Measurements from ENCODE around the gene SNRPA. TPM values are rescaled to one million over a fixed set of nuclear protein-coding genes. Genes with fewer than 3 reads are reported as not detected.

SNRPA gene
- total RNA-seq, 1 donor from 2014 or later, result 72.7 TPM

DNA sequence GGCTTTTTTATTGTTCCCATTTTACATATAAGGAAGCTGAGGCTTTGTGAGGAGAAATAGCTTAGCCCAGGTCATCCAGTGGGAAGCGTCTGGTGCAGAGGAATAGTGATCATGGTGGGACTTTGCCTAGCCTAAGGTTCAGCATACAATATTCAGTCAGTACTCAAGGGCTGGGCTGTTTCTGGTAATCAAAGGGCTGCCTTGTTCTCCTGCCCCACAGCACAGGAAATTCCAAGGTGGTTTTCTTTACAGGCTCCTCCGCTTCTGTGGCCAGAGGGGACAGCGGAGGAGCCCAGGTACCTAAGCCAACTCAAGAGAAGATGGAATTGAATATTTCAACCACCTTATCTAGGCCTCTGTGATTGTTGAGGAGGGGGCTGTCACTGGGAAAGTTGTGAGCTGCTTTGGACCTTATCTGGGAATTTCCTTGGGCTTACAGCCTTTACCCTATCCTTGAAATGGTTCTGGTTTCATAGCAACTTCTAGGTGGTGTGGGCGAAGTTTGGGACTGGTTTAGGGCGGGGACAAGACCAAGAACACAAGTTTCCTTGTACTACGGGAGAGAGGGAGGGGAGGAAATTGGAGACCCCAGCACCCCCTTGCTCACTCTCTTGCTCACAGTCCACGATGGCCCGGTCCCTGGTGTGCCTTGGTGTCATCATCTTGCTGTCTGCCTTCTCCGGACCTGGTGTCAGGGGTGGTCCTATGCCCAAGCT is 24.1 kb downstream of the SNRPA start, which contains the start of gene MIA:
TSS of gene MIA (plus strand) at position 606 of the 716 bp plus-strand sequence. CDS start at position 628, 22 bp downstream.
- H3K9me3 ChIP-seq, result no peaks in the 10 kb centered on the region
- no peaks in the 10 kb centered on the region for H3K27me3 ChIP-seq
- intact Hi-C loops (cut with DNase I), result no loop called here
- H3K4me3 ChIP-seq, result no peak within 1 kb of the TSS
- no peak for DNase-seq (ENCODE audit: extremely low spot score in 2 of 2)
- H3K4me1 ChIP-seq, result peaks cover 15% of the 10 kb centered on the region
- TF ChIP-seq POLR2A (IDR thresholded peaks at IDR 0.05), result no peak
- TF ChIP-seq POLR2AphosphoS5 (IDR thresholded peaks at IDR 0.05; ENCODE audit: insufficient read depth in 1 of 2, low read depth in 1 of 2), result no peak
- TF ChIP-seq, protein P1, sequence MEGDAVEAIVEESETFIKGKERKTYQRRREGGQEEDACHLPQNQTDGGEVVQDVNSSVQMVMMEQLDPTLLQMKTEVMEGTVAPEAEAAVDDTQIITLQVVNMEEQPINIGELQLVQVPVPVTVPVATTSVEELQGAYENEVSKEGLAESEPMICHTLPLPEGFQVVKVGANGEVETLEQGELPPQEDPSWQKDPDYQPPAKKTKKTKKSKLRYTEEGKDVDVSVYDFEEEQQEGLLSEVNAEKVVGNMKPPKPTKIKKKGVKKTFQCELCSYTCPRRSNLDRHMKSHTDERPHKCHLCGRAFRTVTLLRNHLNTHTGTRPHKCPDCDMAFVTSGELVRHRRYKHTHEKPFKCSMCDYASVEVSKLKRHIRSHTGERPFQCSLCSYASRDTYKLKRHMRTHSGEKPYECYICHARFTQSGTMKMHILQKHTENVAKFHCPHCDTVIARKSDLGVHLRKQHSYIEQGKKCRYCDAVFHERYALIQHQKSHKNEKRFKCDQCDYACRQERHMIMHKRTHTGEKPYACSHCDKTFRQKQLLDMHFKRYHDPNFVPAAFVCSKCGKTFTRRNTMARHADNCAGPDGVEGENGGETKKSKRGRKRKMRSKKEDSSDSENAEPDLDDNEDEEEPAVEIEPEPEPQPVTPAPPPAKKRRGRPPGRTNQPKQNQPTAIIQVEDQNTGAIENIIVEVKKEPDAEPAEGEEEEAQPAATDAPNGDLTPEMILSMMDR (IDR thresholded peaks at IDR 0.05), result no peak
- H3K36me3 ChIP-seq, result no peaks in the 10 kb centered on the region
- peak within 1 kb of the TSS; percentile 88 for H3K27ac ChIP-seq

DNA sequence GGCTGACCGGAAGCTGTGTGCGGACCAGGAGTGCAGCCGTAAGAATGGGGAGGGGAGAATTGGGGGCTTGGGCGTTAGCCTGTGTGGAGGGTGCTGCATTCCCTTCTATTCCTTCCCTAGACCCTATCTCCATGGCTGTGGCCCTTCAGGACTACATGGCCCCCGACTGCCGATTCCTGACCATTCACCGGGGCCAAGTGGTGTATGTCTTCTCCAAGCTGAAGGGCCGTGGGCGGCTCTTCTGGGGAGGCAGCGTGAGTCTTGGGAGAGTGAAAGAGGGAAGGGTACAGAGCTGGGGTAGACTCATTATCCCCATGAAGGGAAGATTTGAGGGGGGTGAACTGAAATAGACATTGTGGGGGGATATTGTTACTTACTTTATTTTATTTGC is 24.6 kb downstream of the SNRPA start:
- no peak for DNase-seq (ENCODE audit: extremely low spot score in 2 of 2)
- TF ChIP-seq, protein P1 (IDR thresholded peaks at IDR 0.05), result no peak
- TF ChIP-seq POLR2A (IDR thresholded peaks at IDR 0.05), result no peak
- H3K9me3 ChIP-seq, result no peaks in the 10 kb centered on the region
- H3K4me3 ChIP-seq, result no peak overlapping the region
- H3K36me3 ChIP-seq, result no peaks in the 10 kb centered on the region
- intact Hi-C loops (cut with DNase I), result no loop called here
- no peak overlapping the region for H3K27ac ChIP-seq
- H3K27me3 ChIP-seq, result no peaks in the 10 kb centered on the region
- H3K4me1 ChIP-seq, result peaks cover 15% of the 10 kb centered on the region

DNA sequence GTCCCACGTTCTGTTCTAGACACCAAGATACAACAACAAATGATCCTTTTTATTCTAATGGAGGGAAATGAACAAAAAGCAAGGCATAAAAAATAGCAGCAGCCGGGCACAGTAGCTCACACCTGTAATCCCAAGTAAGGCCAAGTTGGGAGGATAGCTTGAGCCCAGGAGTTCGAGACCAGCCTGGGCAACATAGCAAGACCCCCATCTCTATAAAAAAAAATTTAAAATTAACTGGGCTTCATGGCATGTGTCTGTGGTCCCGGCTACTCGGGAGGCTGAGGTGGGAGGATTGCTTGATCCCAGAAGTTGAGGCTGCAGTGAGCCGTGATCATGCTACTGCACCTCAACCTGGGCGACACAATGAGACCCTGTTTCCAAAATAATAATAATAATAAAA is 25.4 kb downstream of the SNRPA start:
- Histone ChIP-seq H3K27ac (peak overlapping the region; percentile 88), H3K36me3 (no peaks in the 10 kb centered on the region), H3K27me3 (no peaks in the 10 kb centered on the region), H3K4me1 (peaks cover 15% of the 10 kb centered on the region), H3K9me3 (no peaks in the 10 kb centered on the region), H3K4me3 (no peak overlapping the region)
- intact Hi-C loops (cut with DNase I), result no loop called here
- DNase-seq (ENCODE audit: extremely low spot score in 2 of 2), result no peak
- TF ChIP-seq, protein P1 (IDR thresholded peaks at IDR 0.05), result no peak
- no peak for TF ChIP-seq POLR2AphosphoS5 (IDR thresholded peaks at IDR 0.05; ENCODE audit: insufficient read depth in 1 of 2, low read depth in 1 of 2)
- TF ChIP-seq POLR2A (IDR thresholded peaks at IDR 0.05), result no peak

DNA sequence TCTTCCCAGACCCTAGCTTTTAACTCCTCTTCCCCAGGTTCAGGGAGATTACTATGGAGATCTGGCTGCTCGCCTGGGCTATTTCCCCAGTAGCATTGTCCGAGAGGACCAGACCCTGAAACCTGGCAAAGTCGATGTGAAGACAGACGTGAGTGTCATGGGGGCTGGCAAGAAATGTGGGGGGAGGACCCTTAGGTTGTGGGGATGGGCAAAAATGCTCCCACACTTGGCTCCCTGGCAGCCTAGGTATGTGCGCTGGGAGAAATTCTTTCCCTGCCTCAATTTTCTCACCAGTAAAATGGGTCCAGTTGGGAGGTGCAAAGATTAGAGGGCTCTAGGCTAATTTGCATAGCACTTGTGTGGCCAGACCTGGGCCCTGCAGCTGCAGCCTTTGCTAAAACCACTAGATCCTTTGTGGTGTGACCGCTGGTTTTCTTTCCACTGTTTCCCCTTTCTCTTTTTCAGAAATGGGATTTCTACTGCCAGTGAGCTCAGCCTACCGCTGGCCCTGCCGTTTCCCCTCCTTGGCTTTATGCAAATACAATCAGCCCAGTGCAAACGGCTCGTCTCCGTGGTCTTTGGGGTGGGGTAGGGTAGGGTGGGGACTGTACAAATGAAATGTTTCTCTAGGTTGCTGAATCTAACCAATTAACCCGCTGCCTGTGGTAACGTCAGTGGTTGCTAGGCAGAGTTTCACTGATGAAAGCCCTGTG is 26.1 kb downstream of the SNRPA start:
- Histone ChIP-seq H3K4me3 (peak overlapping the region; percentile 56 to 90), H3K9me3 (no peaks in the 10 kb centered on the region), H3K27ac (peak overlapping the region; percentile 88), H3K4me1 (peaks cover 15% of the 10 kb centered on the region), H3K36me3 (no peaks in the 10 kb centered on the region), H3K27me3 (no peaks in the 10 kb centered on the region)
- no peak for TF ChIP-seq POLR2A (IDR thresholded peaks at IDR 0.05)
- TF ChIP-seq POLR2AphosphoS5 (IDR thresholded peaks at IDR 0.05; ENCODE audit: insufficient read depth in 1 of 2, low read depth in 1 of 2), result no peak
- TF ChIP-seq, protein P1 (IDR thresholded peaks at IDR 0.05), result no peak
- DNase-seq (ENCODE audit: extremely low spot score in 2 of 2), result peak in 1 of 2 donors; percentile 95
- intact Hi-C loops (cut with DNase I), result no loop called here

DNA sequence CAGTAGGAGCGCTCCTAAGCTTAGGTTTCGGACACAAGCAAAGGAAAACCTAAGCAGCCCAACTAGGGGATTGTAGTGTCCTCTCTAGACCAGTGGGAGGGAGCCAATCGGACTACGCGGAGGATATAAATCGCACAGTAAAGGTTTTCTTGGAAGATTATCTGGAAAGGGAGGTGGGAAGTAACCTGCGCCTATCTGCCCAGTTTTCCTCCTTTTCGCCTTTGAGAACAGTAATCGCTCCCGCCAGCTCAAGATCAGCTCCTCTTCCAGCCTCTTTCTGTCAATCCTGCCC is 26.6 kb downstream of the SNRPA start:
- Histone ChIP-seq H3K4me1 (peaks cover 15% of the 10 kb centered on the region), H3K4me3 (peak overlapping the region; percentile 56 to 90), H3K27ac (peak overlapping the region; percentile 88), H3K36me3 (no peaks in the 10 kb centered on the region), H3K27me3 (no peaks in the 10 kb centered on the region), H3K9me3 (no peaks in the 10 kb centered on the region)
- intact Hi-C loops (cut with DNase I), result no loop called here
- TF ChIP-seq POLR2A (IDR thresholded peaks at IDR 0.05) (no peak), POLR2AphosphoS5 (IDR thresholded peaks at IDR 0.05; ENCODE audit: insufficient read depth in 1 of 2, low read depth in 1 of 2) (no peak)
- TF ChIP-seq, protein P1 (IDR thresholded peaks at IDR 0.05), result no peak
- no peak for DNase-seq (ENCODE audit: extremely low spot score in 2 of 2)
